SH-SY5Y (cell line): Measurements from ENCODE around the gene HTD2.

Experiments used
- GATA2 ChIP-seq: IDR thresholded peaks from 2 replicates; pipeline ENCODE4 v1.6.1; 2011; ENCODE audit warnings: mild to moderate bottlenecking, low read depth, low read length
- GATA3 ChIP-seq: IDR thresholded peaks from 2 replicates; pipeline ENCODE4 v1.6.1; 2011; ENCODE audit warnings: low read depth, mild to moderate bottlenecking, low read length, moderate library complexity

HTD2 gene

DNA sequence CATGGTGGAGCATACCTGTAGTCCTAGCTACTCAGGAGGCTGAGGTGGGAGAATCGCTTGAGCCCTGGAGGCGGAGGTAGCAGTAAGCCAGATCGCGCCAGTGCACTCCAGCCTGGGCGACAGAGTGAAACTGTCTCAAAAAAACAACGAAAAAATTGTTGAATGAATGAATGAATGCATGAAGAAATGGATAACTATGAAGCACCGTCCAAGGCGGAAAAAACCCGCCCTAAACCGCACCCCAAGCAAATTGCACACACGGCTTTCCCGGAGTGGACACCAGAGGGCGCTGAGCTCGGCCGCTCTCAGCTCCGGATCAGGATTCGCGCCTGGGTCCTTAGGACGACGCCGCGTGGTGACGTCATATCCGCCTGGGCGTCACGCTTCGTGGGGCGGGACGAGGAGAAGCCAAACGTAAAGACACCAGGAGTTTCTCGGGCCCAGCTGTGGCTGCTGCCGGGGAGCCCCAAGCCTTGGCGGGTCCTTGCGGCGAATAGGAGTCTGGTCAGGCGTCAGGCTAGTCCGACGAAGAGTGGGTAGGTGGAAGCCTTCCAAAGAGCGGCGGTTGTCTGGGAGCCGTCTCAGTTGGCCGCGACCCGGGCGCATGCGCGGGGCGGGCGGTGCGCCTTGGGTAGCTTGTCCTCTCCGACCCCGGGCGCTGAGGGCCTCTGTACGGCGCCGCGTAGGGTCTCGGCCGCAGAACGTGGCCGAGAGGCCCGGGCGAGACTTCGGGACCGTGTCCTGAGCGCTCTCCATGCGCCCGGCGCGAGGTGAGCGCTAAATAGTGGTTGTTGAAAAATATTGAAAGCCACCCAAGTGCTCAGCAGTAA is at the start of gene HTD2, which contains the start of gene RPP14:
Gene HTD2, plus strand, starts transcription at position 639 of the 830 bp plus-strand sequence. CDS start 11,094 bp downstream, outside the sequence.
Gene RPP14, plus strand, starts transcription at position 364 of the 830 bp plus-strand sequence. CDS start 4,085 bp downstream, outside the sequence.
- TF ChIP-seq GATA3 (no peak), GATA2 (no peak)

GRCh38 chr3:58258392-58259055 is 47.8 kb upstream of the HTD2 start:
- TF ChIP-seq GATA2 (no peak), GATA3 (no peak)

DNA sequence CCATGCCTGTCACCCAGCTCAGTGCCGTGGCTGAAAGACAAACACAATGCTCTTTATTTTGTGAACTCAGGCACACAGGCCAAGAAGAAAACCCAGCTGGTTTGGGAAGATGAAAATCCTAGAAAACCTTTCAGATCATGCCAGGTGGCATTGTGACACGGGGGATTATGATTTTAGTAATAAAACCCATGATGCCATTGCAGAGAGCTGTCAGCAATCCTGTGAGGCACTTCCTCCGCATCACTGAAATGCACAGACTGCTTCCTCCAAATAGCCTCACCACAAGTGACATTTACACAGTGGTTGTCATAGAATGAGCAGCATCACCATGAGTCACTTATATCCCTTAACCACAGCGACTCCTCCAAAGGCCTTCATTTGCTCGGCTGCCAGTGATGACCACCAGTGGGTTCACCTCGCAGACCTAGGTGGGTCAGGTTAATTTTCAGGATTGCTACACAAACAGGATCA is 46.0 kb upstream of the HTD2 start:
- TF ChIP-seq GATA3 (no peak), GATA2 (no peak)

DNA sequence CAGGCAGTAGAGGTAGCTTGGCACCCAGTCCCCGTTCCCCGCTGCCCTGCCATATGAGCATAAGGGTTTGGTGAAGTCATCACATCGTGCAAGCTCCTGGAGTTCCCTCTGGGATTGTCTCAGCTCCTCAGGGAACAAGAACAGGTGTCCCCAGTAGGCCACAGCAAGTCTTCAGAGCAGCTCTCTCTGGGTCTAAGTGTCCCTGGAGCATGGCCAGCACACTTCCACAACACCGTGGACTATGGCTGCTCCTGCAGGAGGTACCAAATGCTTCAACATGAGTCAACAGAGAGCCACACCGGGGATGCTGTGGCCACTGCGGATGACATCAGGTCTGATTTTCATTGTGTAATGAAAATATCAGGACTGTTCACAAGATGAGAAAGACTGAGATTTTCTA is 45.6 kb upstream of the HTD2 start:
- no peak for TF ChIP-seq GATA3
- TF ChIP-seq GATA2, result no peak

DNA sequence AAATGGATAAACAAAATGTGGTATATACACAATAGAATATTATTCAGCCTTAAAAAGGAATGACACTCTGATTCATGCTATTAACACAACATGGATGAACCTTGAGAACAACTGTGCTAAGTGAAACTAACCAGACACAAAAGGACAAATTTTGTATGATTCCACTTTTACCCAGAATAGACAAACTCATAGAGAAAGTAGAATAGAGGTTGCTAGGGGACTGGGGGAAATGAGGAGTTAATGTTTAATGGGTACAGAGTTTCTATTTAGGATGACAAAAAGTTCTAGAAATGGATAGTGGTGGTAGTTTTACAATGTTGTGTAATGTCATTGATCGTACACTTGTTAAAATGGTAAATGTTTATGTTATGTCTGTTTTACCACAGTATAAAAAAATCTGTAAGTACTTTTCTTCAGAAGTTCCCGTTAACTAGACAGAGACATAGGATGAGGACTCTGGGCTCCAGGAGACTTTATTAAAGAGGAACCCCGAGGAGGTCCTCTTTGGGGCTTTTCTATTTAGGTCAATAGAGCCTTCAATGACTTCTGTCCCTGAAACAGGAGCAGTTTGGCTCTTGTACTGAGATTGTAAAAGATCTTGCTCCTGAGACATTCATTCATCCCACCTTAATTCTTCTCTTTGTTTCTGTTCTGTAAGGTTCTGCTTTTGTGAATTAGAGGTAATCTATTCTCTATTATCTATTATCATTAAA is 44.2 kb upstream of the HTD2 start:
- TF ChIP-seq GATA3, result no peak

DNA sequence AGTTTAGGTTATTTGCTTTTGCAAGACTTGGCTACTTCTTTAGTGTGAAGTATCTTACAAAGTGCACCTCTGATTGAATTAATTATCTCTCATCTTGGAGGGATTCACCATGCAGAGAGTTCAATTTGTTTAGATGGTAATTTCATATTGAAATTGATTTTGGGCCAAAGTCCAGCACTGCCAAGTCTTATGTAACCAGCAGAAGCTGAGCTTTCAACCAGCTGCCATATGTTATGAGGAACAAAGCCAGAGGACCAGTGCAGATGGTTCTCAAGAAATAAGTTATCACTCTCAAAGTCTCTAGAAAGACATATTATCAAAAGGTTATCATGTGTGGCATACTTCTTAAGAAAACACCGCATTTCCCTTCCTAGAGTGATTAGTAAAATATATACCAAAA is 39.7 kb upstream of the HTD2 start:
- TF ChIP-seq GATA3 (no peak), GATA2 (no peak)

GRCh38 chr3:58269356-58269755 is 37.0 kb upstream of the HTD2 start:
- TF ChIP-seq GATA2, result no peak
- TF ChIP-seq GATA3, result no peak

DNA sequence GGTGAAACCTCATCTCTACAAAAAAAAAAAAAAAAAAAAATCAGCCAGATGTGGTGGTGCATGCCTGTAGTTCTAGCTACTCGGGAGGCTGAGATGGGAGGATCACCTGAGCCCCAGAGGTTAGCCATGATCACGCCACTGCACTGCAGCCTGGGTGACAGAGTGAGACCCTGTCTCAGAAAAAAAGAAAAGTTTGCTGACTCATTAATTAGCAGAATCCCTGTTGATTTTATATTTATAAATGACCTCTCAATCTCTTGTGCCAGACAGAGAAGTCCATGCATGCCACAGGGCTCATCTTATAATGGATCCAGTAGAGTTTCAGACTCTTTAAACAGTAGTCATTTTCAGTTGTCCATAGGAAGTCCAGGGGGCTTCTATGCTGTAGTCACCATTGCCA is 35.8 kb upstream of the HTD2 start:
- TF ChIP-seq GATA2 (no peak), GATA3 (no peak)

DNA sequence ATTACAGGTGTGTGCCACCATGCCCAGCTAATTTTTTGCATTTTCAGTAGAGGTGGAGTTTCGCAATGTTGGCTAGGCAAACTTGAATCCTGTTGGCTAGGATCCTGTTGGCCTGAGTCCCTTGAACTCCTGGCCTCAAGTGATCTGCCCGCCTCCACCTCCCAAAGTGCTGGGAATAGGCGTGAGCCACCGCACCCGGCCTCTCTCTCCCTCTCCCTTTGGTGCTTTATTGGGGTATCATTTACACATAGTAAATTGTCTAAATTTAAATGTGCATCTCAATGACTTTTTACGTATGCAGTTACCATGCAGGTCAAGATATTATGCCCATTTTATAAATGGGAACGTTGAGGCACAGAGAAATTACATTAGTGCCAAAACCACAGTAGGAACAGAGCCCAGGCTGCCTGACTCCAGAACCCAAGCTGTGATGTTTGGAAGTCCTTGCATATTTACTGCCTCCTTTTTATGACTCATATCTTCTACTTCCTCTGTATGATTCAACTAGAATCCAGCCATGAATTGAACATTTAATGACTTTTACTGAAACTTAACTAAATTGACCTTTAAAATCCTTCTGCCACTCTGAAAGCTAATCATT is 34.3 kb upstream of the HTD2 start:
- TF ChIP-seq GATA2 (no peak), GATA3 (no peak)

- no peak for TF ChIP-seq GATA2
- no peak for TF ChIP-seq GATA3
Observed at GRCh38 chr3:58272891-58273290, 33.4 kb upstream of the HTD2 start.

DNA sequence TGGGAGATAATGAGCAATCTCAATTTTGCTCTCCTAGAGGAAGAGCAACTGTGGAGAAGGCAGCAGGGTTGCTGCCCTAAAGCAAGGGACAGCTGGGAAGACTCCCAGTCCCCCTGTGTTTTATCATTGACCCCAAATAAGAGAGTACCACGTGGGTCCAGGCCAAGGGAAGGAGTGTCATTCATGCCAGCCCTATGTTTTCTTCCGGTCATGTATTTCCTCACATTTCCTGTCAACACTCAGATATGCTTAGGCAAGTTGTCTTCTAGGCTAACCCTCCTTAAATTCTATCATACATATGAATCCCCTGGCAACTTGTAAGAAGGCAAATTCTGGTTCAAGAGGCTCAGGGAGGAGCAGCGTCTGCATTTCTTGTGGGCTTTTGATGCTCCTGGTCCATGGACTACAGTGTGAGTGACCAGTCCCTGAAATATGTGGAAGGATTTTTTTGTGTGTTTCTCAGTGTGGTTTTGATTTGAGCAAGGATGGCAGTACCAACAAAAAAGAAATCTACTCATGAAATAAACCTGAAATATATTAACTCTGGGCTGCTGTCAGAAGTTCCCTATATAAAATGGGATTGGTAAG is 32.2 kb upstream of the HTD2 start:
- TF ChIP-seq GATA3 (no peak), GATA2 (no peak)

- TF ChIP-seq GATA2, result no peak
Observed at GRCh38 chr3:58281069-58281468, 25.3 kb upstream of the HTD2 start.

GRCh38 chr3:58285334-58285733 is 21.0 kb upstream of the HTD2 start:
- no peak for TF ChIP-seq GATA3
- TF ChIP-seq GATA2, result no peak

DNA sequence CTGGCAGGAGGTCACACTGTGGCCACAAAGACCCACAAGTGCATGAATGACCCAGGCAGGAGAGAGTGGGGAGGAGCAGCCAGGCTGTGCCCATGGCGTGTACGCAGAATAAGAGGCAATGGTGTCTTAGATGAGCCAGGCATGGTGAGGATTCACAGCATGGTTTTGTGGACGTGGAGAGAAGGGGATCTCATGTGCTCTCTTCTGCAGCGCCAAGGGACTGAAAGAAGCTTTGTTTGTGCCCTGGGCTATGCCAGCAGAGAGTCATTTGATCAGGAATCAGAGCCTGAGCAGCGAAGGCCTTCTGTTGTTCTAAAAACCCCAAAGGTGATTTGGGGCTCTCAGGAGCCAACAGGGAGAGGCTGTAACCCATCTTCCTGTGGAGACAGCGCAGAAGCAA is 19.0 kb upstream of the HTD2 start:
- TF ChIP-seq GATA3, result no peak
- no peak for TF ChIP-seq GATA2
